ENCODE data around the gene GPM6B. TPM values are rescaled to one million over a fixed set of nuclear protein-coding genes. Genes with fewer than 3 reads are reported as not detected.

GPM6B gene, protein sequence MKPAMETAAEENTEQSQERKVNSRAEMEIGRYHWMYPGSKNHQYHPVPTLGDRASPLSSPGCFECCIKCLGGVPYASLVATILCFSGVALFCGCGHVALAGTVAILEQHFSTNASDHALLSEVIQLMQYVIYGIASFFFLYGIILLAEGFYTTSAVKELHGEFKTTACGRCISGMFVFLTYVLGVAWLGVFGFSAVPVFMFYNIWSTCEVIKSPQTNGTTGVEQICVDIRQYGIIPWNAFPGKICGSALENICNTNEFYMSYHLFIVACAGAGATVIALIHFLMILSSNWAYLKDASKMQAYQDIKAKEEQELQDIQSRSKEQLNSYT
- 15.9 TPM for total RNA-seq

DNA sequence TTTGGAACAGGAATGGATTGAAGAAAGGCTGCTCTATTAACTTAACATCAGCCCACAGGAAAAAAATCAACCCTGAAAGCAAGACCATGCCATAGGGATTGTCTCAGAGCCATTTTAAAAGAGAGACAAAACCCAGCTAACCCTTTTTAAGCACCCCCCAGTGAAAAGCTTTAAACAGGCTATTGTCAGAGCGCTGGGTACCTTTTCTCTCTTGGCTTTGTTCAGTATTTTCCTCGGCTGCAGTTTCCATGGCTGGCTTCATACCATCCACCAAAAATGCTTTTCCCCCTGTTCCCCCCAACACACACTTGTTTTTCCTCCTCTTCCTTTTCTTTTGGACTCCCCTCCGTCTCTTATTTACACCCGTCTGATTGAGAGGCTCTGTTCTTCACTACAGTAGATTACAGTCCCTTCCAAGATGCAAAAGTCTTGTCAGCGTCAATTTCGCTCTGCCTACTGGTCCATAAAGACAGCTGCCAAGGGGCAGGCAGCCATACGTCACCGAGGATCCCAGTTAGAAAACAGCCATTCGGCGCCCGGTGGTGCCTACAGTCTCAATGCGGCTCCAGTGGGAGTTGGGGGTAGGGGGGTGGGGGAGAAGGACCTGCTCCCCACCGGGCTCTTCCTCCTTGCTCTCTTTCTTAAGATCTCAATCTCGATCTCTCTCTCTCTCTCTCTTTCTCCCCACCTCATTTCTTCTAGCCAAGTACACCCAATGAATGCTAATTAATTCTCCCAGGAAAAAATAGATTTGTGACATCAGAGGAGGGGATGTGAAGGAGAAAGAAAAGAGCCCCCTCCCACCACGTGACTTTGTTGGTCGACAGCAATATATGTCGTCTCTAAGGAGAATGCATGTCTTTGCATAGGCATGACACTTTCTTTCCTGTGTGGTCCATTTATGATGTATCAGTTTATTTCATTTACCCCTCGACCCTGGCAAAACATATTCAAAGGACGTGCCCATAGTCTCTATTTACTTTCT, at the start of gene GPM6B:
TSS of gene GPM6B (minus strand) at position 451 of the 985 bp plus-strand sequence. CDS start at position 262, 189 bp downstream.

DNA sequence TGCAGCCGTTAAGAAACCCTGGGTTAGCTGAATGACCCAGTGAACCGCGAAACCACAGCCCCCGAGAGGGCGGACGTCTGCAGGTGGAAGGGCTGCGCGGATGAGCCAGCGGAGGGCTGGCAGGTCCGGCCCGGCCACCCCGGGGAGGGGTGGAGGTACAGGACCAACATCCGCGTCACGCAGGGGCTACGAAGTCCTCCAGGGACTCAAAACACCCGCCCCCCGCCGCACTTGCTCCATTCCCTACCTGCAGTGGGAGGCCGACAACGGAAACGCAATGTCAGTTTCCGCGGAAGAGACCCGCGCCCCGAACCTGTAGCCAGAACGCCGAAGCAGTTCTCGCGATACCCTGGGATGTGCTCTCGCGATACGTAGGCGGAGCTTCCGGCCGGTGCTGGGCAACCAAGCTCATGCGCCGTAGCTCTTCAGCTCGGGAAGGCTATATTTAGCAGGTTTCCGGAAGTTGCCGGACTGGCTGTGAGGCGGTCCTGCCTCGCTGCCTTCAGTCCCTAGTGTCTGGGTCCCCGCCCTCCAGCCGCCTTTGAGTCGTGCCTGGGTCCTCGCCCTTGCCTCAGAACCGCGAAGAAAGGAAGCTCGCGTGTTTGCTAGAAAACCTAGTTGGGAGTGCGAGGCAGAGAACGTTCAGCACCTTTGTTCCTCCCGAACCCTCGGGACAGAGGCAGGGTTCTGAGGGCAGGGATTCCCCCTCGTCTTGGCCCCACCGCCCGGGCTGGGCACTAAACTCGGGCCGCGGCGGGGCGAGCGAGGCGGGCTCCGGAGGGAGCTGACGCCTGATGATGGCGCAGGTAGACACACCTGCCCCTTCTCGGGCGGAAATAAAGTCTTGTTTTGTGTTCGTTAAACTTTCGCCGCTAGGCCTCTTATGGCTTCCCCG, 82.4 kb downstream of the GPM6B start, which contains the start of the genes OFD1 and TRAPPC2:
TSS of gene OFD1 (plus strand) at position 471 of the 895 bp plus-strand sequence. CDS start at position 795, 324 bp downstream.
TSS of gene TRAPPC2 (minus strand) at position 343 of the 895 bp plus-strand sequence. CDS start 14,657 bp downstream, outside the sequence.

Other genes with a start within 250 kb of the GPM6B start
- gene EGFL6, start 247.5 kb downstream of the GPM6B start, total RNA-seq = 20.2 TPM
- gene TCEANC, start 164.0 kb downstream of the GPM6B start, total RNA-seq = 7.6 TPM
- 21.0 TPM for gene RAB9A, start 128.0 kb downstream of the GPM6B start, total RNA-seq
- 30.0 TPM for gene TRAPPC2, start 82.5 kb downstream of the GPM6B start, total RNA-seq
- 32.9 TPM for gene OFD1, start 82.3 kb downstream of the GPM6B start, total RNA-seq
- gene GEMIN8, start 212.8 kb upstream of the GPM6B start, total RNA-seq = 19.9 TPM

All from metanephros (tissue), 1 donor.